AG09309 (cell line): Measurements from ENCODE around the gene PCBD2.

Experiments used
- DNase-seq: peaks from one replicate; pipeline ENCODE4 v3.0.0-alpha.2; 2010; ENCODE audit warnings: low read depth
- H3K4me3 ChIP-seq: 2 replicates; pipeline ENCODE4 v1.5.1; 2011; ENCODE audit warnings: mild to moderate bottlenecking, low read depth, low read length, moderate library complexity; ENCODE audit not compliant: control insufficient read depth
- CTCF ChIP-seq: IDR thresholded peaks from 2 replicates; pipeline ENCODE4 v1.5.1; 2011; ENCODE audit warnings: mild to moderate bottlenecking, low read depth, low read length, inconsistent platforms; ENCODE audit not compliant: insufficient read depth, control insufficient read depth; ENCODE audit errors: missing control alignments

The PCBD2 gene

GRCh38 chr5:134968055-134968454 lies 63.1 kb downstream of the PCBD2 start:
- TF ChIP-seq CTCF: no peak
- no peak for DNase-seq
- no peak overlapping the region for H3K4me3 ChIP-seq

- H3K4me3 ChIP-seq: no peak overlapping the region
- TF ChIP-seq CTCF: no peak
- DNase-seq: no peak
These were observed 64.2 kb downstream of the PCBD2 start for GRCh38 chr5:134969166-134969565.

GRCh38 chr5:134975078-134975715 lies 70.3 kb downstream of the PCBD2 start:
- no peak overlapping the region for H3K4me3 ChIP-seq
- no peak for DNase-seq
- TF ChIP-seq CTCF: no peak

GRCh38 chr5:134975843-134976242 lies 70.9 kb downstream of the PCBD2 start:
- H3K4me3 ChIP-seq: no peak overlapping the region
- TF ChIP-seq CTCF: no peak
- no peak for DNase-seq

- no peak overlapping the region for H3K4me3 ChIP-seq
- TF ChIP-seq CTCF: no peak
- DNase-seq: no peak
These were observed 71.9 kb downstream of the PCBD2 start for GRCh38 chr5:134976841-134977240.

- DNase-seq: no peak
- TF ChIP-seq CTCF: no peak
These were observed 74.5 kb downstream of the PCBD2 start for GRCh38 chr5:134979416-134979815.

GRCh38 chr5:134982230-134982629 lies 77.3 kb downstream of the PCBD2 start:
- no peak overlapping the region for H3K4me3 ChIP-seq
- TF ChIP-seq CTCF: no peak
- DNase-seq: no peak

More at GRCh38 chr5:134979416-134979815, 74.5 kb downstream of the PCBD2 start:
- no peak overlapping the region for H3K4me3 ChIP-seq
